Nephron (organoid): ENCODE measurements around the gene MAPK6.

Experiments
- H3K27ac Mint-ChIP-seq, 3 experiments: 2 replicates each; pipeline ENCODE4 v1.8.0; 2020; ENCODE audit warnings: mixed read lengths in 3 of 3, mild to moderate bottlenecking in 2 of 3, moderate library complexity in 1 of 3
- H3K27me3 Mint-ChIP-seq: 2 replicates; pipeline ENCODE4 v1.8.0; 2021; ENCODE audit warnings: low read depth, mild to moderate bottlenecking, moderate library complexity, mixed read lengths
- H3K36me3 Mint-ChIP-seq: 2 replicates; pipeline ENCODE4 v1.8.0; 2020; ENCODE audit warnings: low read depth, mixed read lengths
- H3K4me1 Mint-ChIP-seq: 2 replicates; pipeline ENCODE4 v1.8.0; 2020; ENCODE audit warnings: mixed read lengths
- H3K4me3 Mint-ChIP-seq, 3 experiments: 2 replicates each; pipeline ENCODE4 v1.8.0; 2020; ENCODE audit warnings: mild to moderate bottlenecking in 3 of 3, mixed read lengths in 3 of 3, moderate library complexity in 2 of 3
- H3K9me3 Mint-ChIP-seq: 2 replicates; pipeline ENCODE4 v1.8.0; 2020; ENCODE audit warnings: mixed read lengths
- TF ChIP-seq, protein P1 (sequence below), 3 experiments: fragments of 200-600 bp; sonication (generic); IDR thresholded peaks; one replicate each; pipeline ENCODE4 v1.5.0; 2021; ENCODE audit warnings: antibody characterized with exemption in 3 of 3; ENCODE audit not compliant: unreplicated experiment in 3 of 3

The MAPK6 gene

GRCh38 chr15:52056496-52056895 is 37.5 kb downstream of the MAPK6 start:
- Mint-ChIP-seq H3K9me3 (no peaks in the 10 kb centered on the region), H3K4me1 (no peaks in the 10 kb centered on the region), H3K4me3 (no peak overlapping the region), H3K27me3 (no peaks in the 10 kb centered on the region), H3K36me3 (peaks cover 56% of the 10 kb centered on the region), H3K27ac (no peak overlapping the region)
- TF ChIP-seq, protein P1, sequence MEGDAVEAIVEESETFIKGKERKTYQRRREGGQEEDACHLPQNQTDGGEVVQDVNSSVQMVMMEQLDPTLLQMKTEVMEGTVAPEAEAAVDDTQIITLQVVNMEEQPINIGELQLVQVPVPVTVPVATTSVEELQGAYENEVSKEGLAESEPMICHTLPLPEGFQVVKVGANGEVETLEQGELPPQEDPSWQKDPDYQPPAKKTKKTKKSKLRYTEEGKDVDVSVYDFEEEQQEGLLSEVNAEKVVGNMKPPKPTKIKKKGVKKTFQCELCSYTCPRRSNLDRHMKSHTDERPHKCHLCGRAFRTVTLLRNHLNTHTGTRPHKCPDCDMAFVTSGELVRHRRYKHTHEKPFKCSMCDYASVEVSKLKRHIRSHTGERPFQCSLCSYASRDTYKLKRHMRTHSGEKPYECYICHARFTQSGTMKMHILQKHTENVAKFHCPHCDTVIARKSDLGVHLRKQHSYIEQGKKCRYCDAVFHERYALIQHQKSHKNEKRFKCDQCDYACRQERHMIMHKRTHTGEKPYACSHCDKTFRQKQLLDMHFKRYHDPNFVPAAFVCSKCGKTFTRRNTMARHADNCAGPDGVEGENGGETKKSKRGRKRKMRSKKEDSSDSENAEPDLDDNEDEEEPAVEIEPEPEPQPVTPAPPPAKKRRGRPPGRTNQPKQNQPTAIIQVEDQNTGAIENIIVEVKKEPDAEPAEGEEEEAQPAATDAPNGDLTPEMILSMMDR (IDR thresholded peaks at IDR 0.05; ENCODE audit: unreplicated experiment in 3 of 3): no peak

GRCh38 chr15:52057996-52058395 is 39.0 kb downstream of the MAPK6 start:
- Mint-ChIP-seq H3K27me3 (no peaks in the 10 kb centered on the region), H3K4me1 (no peaks in the 10 kb centered on the region), H3K4me3 (no peak overlapping the region), H3K27ac (no peak overlapping the region), H3K36me3 (peaks cover 47% of the 10 kb centered on the region), H3K9me3 (no peaks in the 10 kb centered on the region)
- TF ChIP-seq, protein P1 (IDR thresholded peaks at IDR 0.05; ENCODE audit: unreplicated experiment in 3 of 3): no peak

DNA sequence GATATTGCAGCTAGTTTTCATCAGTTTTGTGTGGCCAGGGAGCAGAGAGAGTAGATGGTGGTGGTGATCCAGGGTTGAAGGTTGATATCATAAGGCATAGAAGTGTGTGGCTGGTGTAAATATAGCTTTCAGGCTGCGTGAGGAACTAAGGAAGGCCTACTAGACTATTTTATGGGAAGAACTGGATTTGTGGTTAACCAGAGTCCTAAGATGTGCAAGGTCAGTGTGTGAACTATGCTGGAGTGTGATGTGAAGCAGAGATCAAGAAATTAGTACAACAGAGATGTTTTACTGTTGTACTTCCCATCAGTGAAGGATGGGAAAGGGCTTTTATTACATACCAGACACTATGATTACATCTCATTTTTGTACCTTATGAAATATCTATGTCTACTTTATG is 41.5 kb downstream of the MAPK6 start:
- Mint-ChIP-seq H3K9me3 (no peaks in the 10 kb centered on the region), H3K36me3 (peaks cover 48% of the 10 kb centered on the region), H3K4me1 (no peaks in the 10 kb centered on the region), H3K27ac (no peak overlapping the region), H3K4me3 (no peak overlapping the region), H3K27me3 (no peaks in the 10 kb centered on the region)
- TF ChIP-seq, protein P1 (IDR thresholded peaks at IDR 0.05; ENCODE audit: unreplicated experiment in 3 of 3): no peak

DNA sequence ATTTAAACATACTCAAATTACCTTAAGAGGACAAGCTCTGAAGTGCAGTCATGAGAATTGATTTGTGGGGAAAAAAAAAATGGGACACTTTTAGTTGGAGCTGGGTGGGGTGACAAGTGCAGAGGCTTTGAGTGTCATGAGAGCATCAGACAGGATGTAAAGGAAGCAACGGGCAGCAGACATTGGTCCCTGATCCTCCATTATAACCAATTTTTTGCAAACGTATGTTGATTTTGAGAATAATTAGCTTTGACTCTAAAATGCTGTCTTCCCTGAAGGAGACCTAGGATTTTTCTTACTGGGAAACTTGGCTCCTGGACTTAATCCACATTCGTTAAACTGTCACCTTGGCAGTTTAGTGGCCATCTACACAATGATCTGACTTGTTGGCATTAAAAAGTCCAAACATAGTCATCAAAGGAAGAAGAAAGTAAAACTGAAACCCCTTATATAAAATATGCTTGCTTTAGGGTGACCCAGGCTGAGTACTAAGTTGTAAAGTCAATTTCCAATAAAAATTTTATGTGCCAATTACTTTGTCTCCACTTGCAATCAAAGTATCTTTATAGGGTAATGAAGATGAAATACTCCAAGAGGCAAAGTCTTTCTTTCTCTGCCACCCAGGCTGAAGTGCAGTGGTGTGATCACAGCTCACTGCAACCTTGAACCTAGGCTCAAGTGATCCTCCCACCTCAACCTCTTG is 48.0 kb downstream of the MAPK6 start:
- no peak overlapping the region for H3K4me3 Mint-ChIP-seq
- peaks cover 7% of the 10 kb centered on the region for H3K27me3 Mint-ChIP-seq
- TF ChIP-seq, protein P1 (IDR thresholded peaks at IDR 0.05; ENCODE audit: unreplicated experiment in 3 of 3): no peak
- no peaks in the 10 kb centered on the region for H3K9me3 Mint-ChIP-seq
- peaks cover 29% of the 10 kb centered on the region for H3K36me3 Mint-ChIP-seq
- no peak overlapping the region for H3K27ac Mint-ChIP-seq
- H3K4me1 Mint-ChIP-seq: no peaks in the 10 kb centered on the region

- Mint-ChIP-seq H3K27ac (no peak overlapping the region), H3K4me3 (no peak overlapping the region), H3K27me3 (peaks cover 9% of the 10 kb centered on the region), H3K9me3 (no peaks in the 10 kb centered on the region), H3K4me1 (no peaks in the 10 kb centered on the region), H3K36me3 (peaks cover 29% of the 10 kb centered on the region)
- TF ChIP-seq, protein P1 (IDR thresholded peaks at IDR 0.05; ENCODE audit: unreplicated experiment in 3 of 3): no peak
Observed at GRCh38 chr15:52067545-52067926, 48.5 kb downstream of the MAPK6 start.

GRCh38 chr15:52068004-52068615 is 49.1 kb downstream of the MAPK6 start:
- TF ChIP-seq, protein P1 (IDR thresholded peaks at IDR 0.05; ENCODE audit: unreplicated experiment in 3 of 3): no peak
- no peak overlapping the region for H3K27ac Mint-ChIP-seq
- peaks cover 9% of the 10 kb centered on the region for H3K27me3 Mint-ChIP-seq

More at GRCh38 chr15:52068004-52068615, 49.1 kb downstream of the MAPK6 start:
- H3K4me1 Mint-ChIP-seq: no peaks in the 10 kb centered on the region
- no peak overlapping the region for H3K4me3 Mint-ChIP-seq
- no peaks in the 10 kb centered on the region for H3K9me3 Mint-ChIP-seq
- H3K36me3 Mint-ChIP-seq: peaks cover 24% of the 10 kb centered on the region
